GM12878 (cell line): ENCODE measurements around the gene AGBL5. TPM values are rescaled to one million over a fixed set of nuclear protein-coding genes. Genes with fewer than 3 reads are reported as not detected.

Source experiments
- ATAC-seq: fragments of 200-7000 bp; cut with Tn5 transposase; 3 replicates; pipeline ENCODE4 v1.9.1; 2020; ENCODE audit warnings: mild to moderate bottlenecking, moderate library complexity
- BruUV-seq: library from RNA; stranded (reverse); fragments of 400-500 nt; replicated peaks from 2 replicates; lab custom pipeline; 2021; lab: Mats Ljungman, UMichigan
- CTCF ChIA-PET: fragments of 300-600 bp; sonication (Branson Sonifier 250); formaldehyde crosslinking; extraction: SDS; loops from one replicate; lab custom pipeline; 2021; ENCODE audit warnings: inconsistent platforms; lab: Yijun Ruan, JAX
- POLR2A ChIA-PET: fragments of 350-600 bp; formaldehyde crosslinking; extraction: SDS; loops from one replicate; lab custom pipeline; 2021; ENCODE audit warnings: inconsistent platforms; lab: Charles Lee
- RAD21 ChIA-PET: fragments of 300-600 bp; sonication (Branson Sonifier 250); formaldehyde crosslinking; loops from one replicate; lab custom pipeline; 2023; ENCODE audit warnings: antibody characterized with exemption; ENCODE audit not compliant: unreplicated experiment; lab: Charles Lee
- SMC1A ChIA-PET: fragments of 300-600 bp; sonication (Branson Sonifier 250); formaldehyde crosslinking; loops from one replicate; lab custom pipeline; 2023; ENCODE audit not compliant: unreplicated experiment, uncharacterized antibody; lab: Charles Lee
- DNase-seq: peaks from one replicate; pipeline ENCODE4 v3.0.0-alpha.2; 2011; ENCODE audit warnings: low read depth, low spot score
- FAIRE-seq: peaks from 3 replicates; lab custom pipeline; 2011; peaks lifted over from hg19 to GRCh38; lab: Jason Lieb, UNC
- H2AFZ ChIP-seq: 2 replicates; pipeline ENCODE4 v1.6.0; 2011; ENCODE audit warnings: low read depth, low read length, control low read depth; ENCODE audit not compliant: control insufficient read depth
- H3K27ac ChIP-seq: 2 replicates; pipeline ENCODE4 v1.5.1; 2011; ENCODE audit warnings: control low read depth; ENCODE audit not compliant: control insufficient read depth, insufficient read depth
- H3K27me3 ChIP-seq, 2 experiments: replicated peaks in 1 of 2; 2 replicates each; pipeline versions ENCODE4 v1.6.0 to v1.6.1; 2011; ENCODE audit warnings: low read length in 1 of 2; ENCODE audit not compliant: control insufficient read depth in 2 of 2, insufficient read depth in 2 of 2
- H3K36me3 ChIP-seq, 2 experiments: 2 replicates each; pipeline ENCODE4 v1.5.1; 2011; ENCODE audit warnings: low read length in 1 of 2; ENCODE audit not compliant: control insufficient read depth in 2 of 2, insufficient read depth in 2 of 2
- H3K4me1 ChIP-seq: 2 replicates; pipeline ENCODE4 v1.6.1; 2011; ENCODE audit warnings: mild to moderate bottlenecking, low read length, moderate library complexity, mixed read lengths; ENCODE audit not compliant: control insufficient read depth, insufficient read depth
- H3K4me2 ChIP-seq: 2 replicates; pipeline ENCODE4 v1.6.0; 2011; ENCODE audit warnings: control low read depth; ENCODE audit not compliant: control insufficient read depth, insufficient read depth
- H3K4me3 ChIP-seq: fragments of 200-600 bp; sonication (generic); 2 replicates; pipeline ENCODE4 v1.5.1; 2016
- H3K79me2 ChIP-seq: 2 replicates; pipeline ENCODE4 v1.6.0; 2011; ENCODE audit warnings: low read length; ENCODE audit not compliant: control insufficient read depth, insufficient read depth
- H3K9ac ChIP-seq: 2 replicates; pipeline ENCODE4 v1.8.0; 2011; ENCODE audit warnings: low read length, control low read depth, mixed read lengths; ENCODE audit not compliant: control insufficient read depth, insufficient read depth
- H3K9me3 ChIP-seq: replicated peaks from 3 replicates; pipeline ENCODE4 v1.5.1; 2011; ENCODE audit warnings: mild to moderate bottlenecking, low read length; ENCODE audit not compliant: control insufficient read depth, insufficient read depth
- H4K20me1 ChIP-seq: 2 replicates; pipeline ENCODE4 v1.6.0; 2011; ENCODE audit not compliant: control insufficient read depth, insufficient read depth
- BCL3 ChIP-seq: IDR thresholded peaks from 2 replicates; pipeline ENCODE4 v1.6.1; 2011; ENCODE audit warnings: borderline replicate concordance, low read depth, mild to moderate bottlenecking, moderate library complexity, low read length; ENCODE audit not compliant: insufficient read depth, poor library complexity, severe bottlenecking
- BMI1 ChIP-seq: fragments of 450-650 bp; IDR thresholded peaks from 2 replicates; pipeline ENCODE4 v1.6.1; 2016; ENCODE audit warnings: mild to moderate bottlenecking, moderate library complexity, borderline replicate concordance
- CEBPB ChIP-seq, 2 experiments: fragments of 150-350 bp in 1 of 2; IDR thresholded peaks; 2 replicates each; pipeline ENCODE4 v1.6.1; 2012 to 2014; ENCODE audit warnings: low read depth in 2 of 2, low read length in 2 of 2, borderline replicate concordance in 1 of 2, inconsistent platforms in 1 of 2
- ESRRA ChIP-seq: IDR thresholded peaks from 2 replicates; pipeline ENCODE4 v1.6.1; 2012; ENCODE audit warnings: mild to moderate bottlenecking, low read length, improper control_type of control experiment
- FOXM1 ChIP-seq: IDR thresholded peaks from 2 replicates; pipeline ENCODE4 v1.6.1; 2012; ENCODE audit warnings: low read depth, mild to moderate bottlenecking, inconsistent platforms, low read length, moderate library complexity
- HDAC6 ChIP-seq: fragments of 200-600 bp; sonication (generic); IDR thresholded peaks from one replicate; pipeline ENCODE4 v1.8.0; 2017; ENCODE audit warnings: antibody characterized with exemption; ENCODE audit not compliant: unreplicated experiment
- LARP7 ChIP-seq: fragments of 450-650 bp; IDR thresholded peaks from 2 replicates; pipeline ENCODE4 v1.6.1; 2017; ENCODE audit warnings: mild to moderate bottlenecking
- NFXL1 ChIP-seq: fragments of 450-650 bp; IDR thresholded peaks from 2 replicates; pipeline ENCODE4 v1.6.1; 2017; ENCODE audit warnings: antibody characterized with exemption, mild to moderate bottlenecking, borderline replicate concordance
- SMC3 ChIP-seq: IDR thresholded peaks from 2 replicates; pipeline ENCODE4 v1.6.1; 2011; ENCODE audit warnings: low read length, improper control_type of control experiment, borderline replicate concordance
- SP1 ChIP-seq: IDR thresholded peaks from one replicate; pipeline ENCODE4 v1.6.1; 2011; ENCODE audit warnings: low read depth, low read length
- STAT1 ChIP-seq: fragments of 450-650 bp; conservative IDR thresholded peaks from 2 replicates; pipeline ENCODE4 v1.6.1; 2014; ENCODE audit warnings: antibody characterized with exemption, mild to moderate bottlenecking
- STAT3 ChIP-seq: IDR thresholded peaks from 2 replicates; pipeline ENCODE4 v1.6.1; 2011; ENCODE audit warnings: low read depth, low read length, improper control_type of control experiment
- ZBTB40 ChIP-seq: fragments of 450-650 bp; IDR thresholded peaks from 2 replicates; pipeline ENCODE4 v1.6.1; 2016; ENCODE audit warnings: mild to moderate bottlenecking, moderate library complexity, borderline replicate concordance
- WGBS: methylation state at CpG from one replicate; pipeline ENCODE4 v1.1.6; 2016; ENCODE audit warnings: low lambda C conversion rate; ENCODE audit not compliant: insufficient replicate concordance, insufficient coverage; ENCODE audit errors: missing lambda C conversion rate; 5-methylcytosine and 5-hydroxymethylcytosine counted together
- in situ Hi-C: fragments of 300-500 bp; cut with MboI; formaldehyde crosslinking; loops from 9 replicates; pipeline ENCODE4 v1.14.3; 2018; ENCODE audit warnings: mixed read lengths
- intact Hi-C: fragments of 100-400 bp; cut with micrococcal nuclease; formaldehyde crosslinking; loops from one replicate; pipeline ENCODE4 v1.14.2; 2022; ENCODE audit not compliant: unreplicated experiment
- polyA plus RNA-seq, 11 experiments: library from polyadenylated mRNA; depleted of rRNA in 4 of 11; unstranded in 6 of 11; stranded (reverse) in 5 of 11; fragments of >200 nt; fragmentation: Nextera tagmentation in 4 of 11; fragmentation: Illumina TruSeq in 1 of 11; extraction: Ambion mirVana in 4 of 11; extraction: Trizol in 1 of 11; gene quantifications; 1 replicate in 1 of 11; 2 replicates in 10 of 11; pipeline versions ENCODE4 v1.2.1 to v1.2.3, GENCODE V29; 2011 to 2016; ENCODE audit warnings: inconsistent platforms in 2 of 11, missing spikeins in 2 of 11, low read depth in 1 of 11
- total RNA-seq, 4 experiments: library from RNA; depleted of rRNA in 3 of 4; stranded (reverse); fragments of >200 nt in 3 of 4; fragmentation: Illumina TruSeq in 1 of 4; extraction: Trizol in 1 of 4; gene quantifications; 2 replicates each; pipeline versions ENCODE4 v1.2.1 to v1.2.3, GENCODE V29; 2013 to 2021

Gene AGBL5
- total and polyA plus RNA-seq, 10 of the 15 experiments (the other 5 are each of a cell fraction or from before 2014, with no cell fraction given) = 1.9 to 28.5 (median 19.5) TPM

- no peaks in the 10 kb centered on the region for H3K4me1 ChIP-seq
- H3K27me3 ChIP-seq = no peaks in the 10 kb centered on the region
- FAIRE-seq = no peak
- RAD21 ChIA-PET = no interaction called here
- no peak overlapping the region for H3K4me3 ChIP-seq
- H2AFZ ChIP-seq = no peak overlapping the region
- H3K79me2 ChIP-seq = no peaks in the 10 kb centered on the region
- no peaks in the 10 kb centered on the region for H3K9me3 ChIP-seq
- TF ChIP-seq BMI1 (no peak), FOXM1 (no peak), ESRRA (no peak), CEBPB (IDR thresholded peaks at IDR 0.05; ENCODE audit: borderline replicate concordance in 1 of 2, low read depth in 2 of 2, low read length in 2 of 2) (no peak), SP1 (no peak), NFXL1 (no peak), SMC3 (no peak), ZBTB40 (no peak), STAT1 (no peak), BCL3 (no peak), HDAC6 (no peak), STAT3 (no peak), LARP7 (no peak)
- TF ChIP-seq, all 136 proteins: peak for 0
- H4K20me1 ChIP-seq = no peaks in the 10 kb centered on the region
- SMC1A ChIA-PET = interaction anchor here (1.2 kb wide), 1 partner anchor 48 kb away, joined by 4 read pairs; no protein-coding TSS in a partner anchor
- intact Hi-C loops (loop anchor here (10.0 kb wide), 1 partner anchor 165 kb away; the partner anchor contains the start of gene DPYSL5), in situ Hi-C loops (no loop called here)
- ATAC-seq = no peak
- DNase-seq = no peak
- no peak overlapping the region for H3K27ac ChIP-seq
- no peak overlapping the region for H3K9ac ChIP-seq
- CTCF ChIA-PET = interaction anchor here (0.5 to 1.2 kb wide), 2 partner anchors 48 to 67 kb away, joined by 3 to 6 read pairs; no protein-coding TSS in a partner anchor
- POLR2A ChIA-PET = no interaction called here
- no peak overlapping the region for H3K4me2 ChIP-seq
- H3K36me3 ChIP-seq = no peaks in the 10 kb centered on the region
- 0% methylated on average over 2 of the region's 2 CpGs for WGBS
- no TSS peak for BruUV-seq
Observed at GRCh38 chr2:27009716-27010115, 41.8 kb upstream of the AGBL5 start.
